ENCODE results near the gene LRRC30. TPM values are rescaled to one million over a fixed set of nuclear protein-coding genes. Genes with fewer than 3 reads are reported as not detected.

The LRRC30 gene
- total RNA-seq (2022; extraction: Qiagen RNA extraction; ENCODE audit: low read depth) = not detected in 5 replicates

GRCh38 chr18:7230626-7231349, at the start of gene LRRC30:
LRRC30 (plus strand) TSS chr18:7231089; CDS start chr18:7231139, 50 bp downstream.

Other genes starting within 250 kb of the LRRC30 start
- gene LAMA1, start 113.3 kb upstream of the LRRC30 start, total RNA-seq (2022; extraction: Qiagen RNA extraction; ENCODE audit: low read depth) = 0.05 to 0.08 TPM (median 0.07 TPM) in 5 replicates

Data from A549 treated with RU486 at 1 μM for 4 hours (cell line).